Suppressor macrophage treated with lipopolysaccharide for 4 hours (primary cell): ENCODE data around the gene PLS1.
"Not testable (repeated sequence)": the region's sequence is repeated elsewhere in the genome, so short reads cannot be mapped to it uniquely, and the experiment has no call there.

Experiments
- DNase-seq: peaks from one replicate; pipeline ENCODE4 v3.0.0-alpha.2; 2020

Gene PLS1

DNA sequence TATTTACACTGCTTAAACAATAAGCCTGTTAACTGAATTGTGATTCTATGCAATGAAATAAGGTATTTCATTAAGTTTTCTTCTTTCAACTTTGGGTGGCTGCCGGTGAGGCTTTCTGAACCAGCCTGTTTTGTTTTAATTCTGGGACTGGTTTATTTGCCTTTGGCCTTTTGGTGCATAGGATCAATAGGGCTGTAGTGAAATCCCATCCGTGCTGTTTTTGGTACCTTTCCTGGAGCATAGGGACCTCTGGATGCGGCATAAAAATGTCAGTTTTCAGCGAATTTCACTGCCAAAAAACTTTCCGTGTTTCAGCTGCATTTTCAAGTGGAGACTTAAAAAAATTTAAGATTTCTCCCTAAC is 514 bp downstream of the PLS1 start:
- no peak for DNase-seq

DNA sequence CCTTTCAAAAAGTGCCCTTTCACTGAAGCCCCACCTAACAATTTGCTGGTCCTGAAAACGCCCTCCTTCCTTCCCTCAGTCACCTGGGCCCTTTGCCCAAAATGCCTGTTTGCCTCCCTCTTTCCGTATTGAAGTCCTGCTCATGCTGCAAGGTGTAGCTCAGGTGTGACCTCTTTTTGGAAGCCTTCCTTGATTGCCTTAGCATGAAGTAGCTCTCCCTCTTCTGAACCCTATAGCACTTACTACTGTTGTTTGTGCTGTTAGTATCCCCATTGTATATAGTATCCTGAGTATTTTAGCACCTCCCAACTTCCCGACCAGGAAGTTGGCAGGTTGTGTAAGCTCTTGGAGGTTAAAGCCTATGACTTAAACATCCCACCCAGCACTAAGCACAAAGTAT is 1.7 kb downstream of the PLS1 start:
- no peak for DNase-seq

DNA sequence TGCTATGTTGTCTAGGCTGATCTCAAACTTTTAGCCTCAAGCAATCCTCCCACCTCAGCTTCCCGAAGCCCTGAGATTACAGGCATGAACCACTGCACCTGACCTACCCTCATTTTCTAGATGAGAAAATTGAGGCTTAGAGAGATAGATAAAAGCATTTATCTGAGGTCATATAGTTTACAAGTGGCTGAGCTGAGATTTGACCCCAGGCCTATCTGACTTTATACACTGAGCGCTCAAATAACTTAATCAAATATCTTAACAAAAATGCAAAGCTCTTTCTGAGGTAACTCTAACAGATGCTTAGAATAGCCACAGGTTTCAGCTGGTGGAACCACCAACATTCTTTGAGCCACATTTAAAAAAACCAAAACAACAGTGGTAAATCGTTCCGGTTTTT is 5.5 kb downstream of the PLS1 start:
- no peak for DNase-seq

DNA sequence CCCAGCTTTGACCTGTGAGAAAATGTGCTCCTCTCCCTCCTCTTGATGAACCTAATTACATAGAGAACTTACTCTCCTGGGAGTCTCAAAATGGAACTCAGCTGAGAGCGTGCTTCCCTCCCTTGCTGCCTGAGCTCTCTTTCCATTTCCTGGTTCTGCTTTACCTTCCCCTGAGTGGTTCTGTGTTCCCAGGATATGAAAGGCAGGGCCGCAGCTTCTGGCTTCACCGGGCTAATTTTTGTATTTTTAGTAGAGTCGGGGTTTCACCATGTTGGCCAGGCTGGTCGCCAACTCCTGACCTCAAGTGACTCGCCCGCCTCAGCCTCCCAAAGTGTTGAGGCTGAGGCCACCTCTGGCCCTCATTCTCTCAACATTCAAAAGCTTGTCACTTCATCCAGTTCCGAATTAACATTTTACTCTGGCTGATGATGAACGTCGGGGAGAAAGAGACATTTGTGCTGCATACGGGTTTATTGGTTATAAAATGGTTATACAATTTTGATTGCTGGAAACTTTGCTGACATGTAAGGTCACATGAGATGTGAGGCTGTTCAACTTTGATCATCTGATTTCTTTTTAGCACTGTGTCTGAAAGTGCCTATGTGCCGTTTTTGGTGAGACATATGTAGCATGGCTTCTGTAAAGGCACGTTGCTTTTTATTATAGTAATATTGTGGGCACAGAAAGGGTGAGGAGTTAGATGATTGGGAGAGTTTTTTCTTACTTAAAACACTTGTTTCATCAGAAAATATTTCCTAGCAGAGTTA is 6.6 kb downstream of the PLS1 start:
- no peak for DNase-seq

DNA sequence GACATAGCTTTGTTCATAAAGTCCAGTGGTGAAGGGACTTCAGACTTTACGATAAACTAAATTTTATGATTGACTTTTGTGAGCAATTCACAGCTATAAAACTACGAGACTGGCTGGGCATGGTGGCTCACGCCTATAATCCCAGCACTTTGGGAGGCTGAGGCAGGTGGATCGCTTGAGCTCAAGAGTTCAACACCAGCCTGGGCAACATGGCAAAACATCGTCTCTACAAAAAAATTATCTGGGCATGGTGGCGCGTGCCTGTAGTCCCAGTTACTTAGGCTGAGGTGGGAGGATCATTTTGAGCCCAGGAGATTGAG is 7.2 kb downstream of the PLS1 start:
- not testable (repeated sequence) for DNase-seq

DNA sequence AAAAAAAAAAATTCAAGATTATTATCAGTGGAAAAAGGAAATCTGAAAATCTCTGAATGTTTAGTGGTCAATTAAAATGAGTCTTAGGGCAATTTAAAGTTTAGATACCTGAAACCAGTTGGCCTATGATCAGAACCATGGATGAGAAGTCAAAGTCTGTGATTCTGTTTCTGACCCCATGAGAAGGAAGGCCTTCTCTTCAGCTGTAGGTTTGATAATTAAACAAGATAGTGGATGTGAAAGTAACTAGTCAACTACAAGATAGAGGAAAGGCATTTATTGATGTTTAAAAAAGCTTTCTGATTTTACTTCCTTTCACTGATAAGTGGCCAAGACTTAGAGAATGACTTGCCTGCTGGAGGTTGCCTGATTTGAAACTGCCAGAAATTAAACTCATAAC is 8.7 kb downstream of the PLS1 start:
- DNase-seq = no peak

DNA sequence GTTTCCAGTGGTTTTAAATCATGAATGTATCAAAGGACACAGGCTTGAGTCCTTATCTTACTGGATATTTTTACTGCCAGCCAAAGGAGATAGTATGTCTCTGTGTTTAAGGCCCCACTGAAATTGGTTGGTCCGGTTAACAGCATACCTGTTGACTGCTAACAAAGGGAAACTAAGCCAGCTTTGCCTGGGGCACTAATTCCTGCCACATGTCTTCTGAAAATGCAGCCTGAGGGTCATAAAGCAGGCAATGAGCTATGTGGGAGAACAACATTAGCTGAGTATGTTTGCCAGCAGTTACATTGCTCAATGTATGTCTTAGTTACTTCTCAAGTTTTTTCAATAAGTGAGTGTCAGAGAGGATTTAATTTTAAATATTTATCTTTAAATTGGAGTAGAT is 12.4 kb downstream of the PLS1 start:
- DNase-seq = no peak

DNA sequence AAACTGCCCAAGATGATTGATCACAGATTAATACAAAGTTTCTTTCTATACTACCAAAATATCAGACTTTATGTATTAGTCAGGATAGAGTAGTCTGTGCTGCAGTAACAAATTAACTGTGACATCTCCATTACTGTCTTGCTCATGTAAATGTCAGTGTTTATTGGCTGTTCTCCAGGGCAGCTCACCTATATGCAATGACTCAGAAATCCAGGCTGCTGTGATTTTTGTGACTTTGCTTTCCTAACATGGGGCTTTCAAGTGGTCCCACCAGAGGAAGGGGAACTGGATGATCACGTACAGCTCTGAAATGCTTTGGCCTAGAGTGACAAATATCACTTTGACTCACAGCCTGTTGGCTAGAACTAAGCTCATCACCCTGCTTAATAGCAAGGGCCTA is 12.9 kb downstream of the PLS1 start:
- no peak for DNase-seq

DNA sequence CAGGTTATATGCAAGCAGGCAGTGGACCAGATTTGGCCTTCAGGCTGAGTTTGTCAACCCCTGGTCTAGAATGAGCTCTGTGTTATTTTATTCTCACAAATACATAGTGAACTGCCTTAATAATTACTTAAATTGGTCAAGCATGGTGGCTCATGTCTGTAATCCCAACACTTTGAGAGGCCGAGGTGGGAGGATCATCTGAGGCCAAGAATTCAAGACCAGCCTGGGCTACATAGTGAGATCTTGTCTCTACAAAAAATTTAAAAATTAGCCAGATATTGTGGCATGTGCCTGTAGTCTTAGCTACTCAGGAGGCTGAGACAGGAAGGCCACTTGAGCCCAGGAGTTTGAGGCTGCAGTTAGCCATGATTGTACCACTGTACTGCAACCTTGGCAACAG is 15.0 kb downstream of the PLS1 start:
- DNase-seq = no peak

DNA sequence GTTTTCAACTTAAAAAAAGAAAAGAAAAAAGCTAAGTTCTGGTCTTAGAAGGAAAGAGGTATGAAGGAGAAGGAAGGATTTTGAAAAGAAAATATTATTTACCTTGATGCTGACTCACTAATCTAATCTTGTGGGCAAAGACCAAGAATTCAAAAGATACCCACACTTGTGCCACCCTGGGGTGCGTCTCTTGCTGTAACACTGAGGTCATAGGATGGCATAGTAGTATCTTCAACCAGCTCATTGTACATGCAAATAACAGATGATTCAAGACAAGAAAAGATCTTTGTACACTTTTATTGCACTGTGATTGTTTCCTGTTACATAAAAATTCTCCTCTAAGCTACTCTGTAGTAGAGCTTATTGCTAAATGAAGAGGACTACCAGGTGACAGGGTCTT is 17.3 kb downstream of the PLS1 start:
- no peak for DNase-seq

DNA sequence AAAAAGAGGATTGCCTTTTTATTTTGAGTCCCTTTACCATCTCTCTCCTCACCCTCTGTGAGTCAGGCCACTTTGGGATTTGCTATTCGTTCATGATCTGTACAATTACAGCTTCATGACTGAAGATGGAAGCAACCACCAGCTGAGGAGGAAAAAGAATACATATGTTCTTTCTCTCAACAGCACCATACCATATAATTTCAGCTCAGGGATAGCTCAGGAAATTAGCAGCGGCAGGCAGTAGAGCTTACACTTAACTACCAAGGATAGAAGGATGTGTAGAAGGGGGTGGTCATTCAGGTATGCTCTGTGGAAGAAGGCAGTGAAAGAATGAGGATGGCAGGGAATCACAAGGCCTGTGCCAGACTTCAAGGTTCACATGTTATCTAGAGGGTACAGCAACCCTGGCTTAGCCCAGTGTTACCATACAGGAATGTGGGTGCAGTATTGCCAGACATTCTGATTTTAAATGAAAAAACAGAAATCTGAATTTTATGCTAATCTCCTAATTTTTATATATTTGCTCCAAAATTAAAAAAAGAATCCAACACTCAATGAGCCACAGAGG is 17.9 kb downstream of the PLS1 start:
- DNase-seq = no peak

DNA sequence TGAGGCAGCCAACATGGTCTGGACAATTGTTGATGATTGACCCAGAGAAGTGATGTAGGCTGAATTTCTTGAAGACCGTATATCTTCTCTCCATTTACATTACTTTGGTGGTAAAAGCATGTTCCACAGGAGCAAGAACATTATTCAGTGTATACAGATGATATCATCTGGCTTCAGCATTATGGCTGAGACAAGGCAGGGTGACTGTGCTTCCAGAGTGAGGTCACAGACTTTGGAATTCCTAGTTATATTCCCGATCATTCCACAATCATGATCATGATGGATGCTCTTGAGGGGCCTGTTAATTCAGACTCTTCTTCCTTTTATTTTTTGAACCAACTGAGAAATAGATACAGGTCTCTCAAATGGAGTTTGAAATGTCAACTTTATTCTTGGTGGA is 19.0 kb downstream of the PLS1 start:
- DNase-seq = no peak

DNA sequence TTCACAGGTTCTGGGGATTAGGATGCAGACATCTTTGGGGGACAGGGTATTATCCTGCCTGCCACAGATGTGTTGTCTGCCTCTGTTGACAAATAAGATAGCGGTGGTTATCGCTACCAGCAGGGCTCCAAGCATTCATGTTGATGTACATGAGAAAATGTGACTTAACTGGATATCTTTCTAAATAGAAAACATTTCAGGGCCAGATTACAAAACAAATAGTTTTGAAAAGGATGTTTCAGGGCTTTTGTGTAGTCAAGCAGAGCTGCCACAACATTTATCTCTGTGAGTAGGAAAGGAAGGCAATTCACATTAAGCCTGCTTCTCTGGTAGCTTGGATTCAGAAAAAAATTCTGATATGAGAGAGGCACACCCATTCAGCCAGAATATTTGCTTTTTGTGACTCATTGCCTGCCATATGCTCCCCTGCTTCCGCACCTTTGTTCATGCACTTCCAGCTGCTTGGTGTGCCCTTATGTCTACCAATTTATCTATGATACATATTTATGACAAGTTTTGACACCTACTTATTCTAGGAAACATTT is 22.8 kb downstream of the PLS1 start:
- no peak for DNase-seq

DNA sequence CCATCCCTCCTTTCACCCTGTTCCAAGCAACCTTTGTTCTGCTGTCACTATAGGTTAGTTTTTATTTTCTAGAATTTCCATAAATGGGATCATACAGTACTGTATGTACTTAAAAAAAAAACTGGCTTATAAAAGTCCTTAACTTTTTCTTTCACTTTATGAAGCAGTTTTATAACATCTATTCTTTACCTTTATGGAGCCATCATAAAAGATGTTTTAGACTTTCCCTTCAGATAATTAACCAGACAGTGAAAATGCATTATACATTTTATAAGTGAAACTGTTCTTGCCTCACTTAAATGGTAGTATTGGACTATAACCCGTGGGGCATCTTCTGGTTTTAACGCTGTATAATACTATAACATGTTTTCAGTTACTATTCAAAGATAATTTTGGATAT is 26.2 kb downstream of the PLS1 start:
- DNase-seq = no peak

DNA sequence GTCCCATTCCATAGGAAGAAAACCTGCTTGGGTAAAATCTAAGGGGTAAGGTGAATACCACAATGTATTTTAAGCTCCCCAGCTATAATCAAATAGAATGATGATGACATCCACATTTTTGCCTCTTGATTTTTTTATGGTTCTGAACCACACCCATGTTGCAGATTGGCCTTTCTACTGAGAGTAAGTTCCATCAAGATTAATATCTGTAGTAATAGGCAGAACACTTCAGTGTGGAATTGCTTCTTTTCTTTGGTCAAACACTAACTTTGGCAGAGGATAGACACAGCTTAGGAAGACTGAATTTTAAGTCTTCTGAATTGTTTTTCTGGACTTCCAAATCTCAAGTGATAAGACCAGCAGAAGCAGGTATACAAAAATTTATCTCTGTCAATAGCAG is 27.0 kb downstream of the PLS1 start:
- no peak for DNase-seq

DNA sequence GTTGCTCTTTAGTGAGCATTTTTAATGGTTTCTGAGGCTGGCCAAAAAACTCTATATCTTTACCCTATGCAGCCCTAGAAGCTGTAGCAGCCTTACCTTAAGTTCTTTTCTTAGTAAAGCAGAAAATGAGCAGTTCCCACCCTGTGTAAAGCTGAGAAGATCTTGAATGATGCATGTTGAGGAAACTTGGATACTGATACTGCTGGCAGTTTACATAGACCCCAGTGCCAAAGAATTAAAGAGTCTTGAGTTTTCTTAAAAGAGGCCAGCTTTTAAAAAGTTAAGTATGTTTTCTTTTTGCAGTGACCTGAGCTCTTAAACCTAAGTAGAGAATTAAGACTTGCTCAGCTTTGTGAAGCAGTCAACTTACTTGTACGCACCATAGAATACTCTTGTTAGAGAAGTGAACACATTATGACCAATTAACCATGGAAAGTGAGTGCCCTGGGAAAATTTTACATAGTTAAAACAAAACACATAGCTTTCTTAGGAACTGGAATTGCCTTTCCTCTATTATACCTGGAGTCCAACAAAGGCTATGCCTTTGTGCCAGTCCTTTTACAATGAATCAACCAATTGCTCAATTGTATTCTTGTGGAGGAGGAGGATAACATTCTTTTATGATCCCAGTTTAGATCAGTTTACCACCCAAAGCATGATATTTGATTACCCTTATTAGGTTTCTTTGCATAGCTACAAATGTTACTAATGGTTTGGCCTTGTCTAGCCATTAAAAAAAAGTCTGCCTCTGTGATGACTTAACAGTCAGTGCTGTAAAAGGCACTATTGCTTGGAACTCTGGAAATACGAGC is 28.4 kb downstream of the PLS1 start:
- no peak for DNase-seq

DNA sequence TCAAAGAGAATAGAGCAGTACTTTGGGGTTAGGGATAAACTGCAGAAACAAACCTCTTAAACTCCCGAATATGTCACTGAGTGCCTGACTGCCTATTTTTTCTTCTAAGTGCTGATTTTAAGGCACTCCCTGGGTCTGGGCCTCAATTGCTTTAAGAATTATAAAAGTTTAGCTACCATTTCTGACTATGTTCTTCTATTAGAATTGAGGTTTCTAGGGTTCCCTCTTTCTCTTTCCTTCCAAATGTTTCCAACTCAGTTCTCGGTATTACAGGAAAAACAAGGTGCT is 28.9 kb downstream of the PLS1 start:
- DNase-seq = no peak

DNA sequence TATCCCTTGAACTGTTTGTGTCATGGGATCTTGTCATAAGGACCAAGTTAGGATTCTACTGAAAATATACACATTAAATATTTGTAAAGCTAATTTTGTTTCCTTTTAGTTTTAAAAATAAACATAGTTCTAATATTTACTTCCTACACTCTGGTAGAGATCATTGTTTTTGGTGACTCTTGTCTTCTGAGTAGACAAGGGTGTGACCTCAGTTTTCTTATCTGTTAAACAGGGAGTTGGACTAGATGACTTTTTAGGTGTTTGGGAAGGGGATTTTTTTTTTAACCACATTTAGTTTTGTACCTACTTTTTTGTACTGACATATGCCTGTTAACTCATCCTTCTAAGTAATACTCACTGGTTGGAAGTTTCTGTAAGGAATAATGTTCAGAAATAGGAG is 30.8 kb downstream of the PLS1 start:
- DNase-seq = no peak

DNA sequence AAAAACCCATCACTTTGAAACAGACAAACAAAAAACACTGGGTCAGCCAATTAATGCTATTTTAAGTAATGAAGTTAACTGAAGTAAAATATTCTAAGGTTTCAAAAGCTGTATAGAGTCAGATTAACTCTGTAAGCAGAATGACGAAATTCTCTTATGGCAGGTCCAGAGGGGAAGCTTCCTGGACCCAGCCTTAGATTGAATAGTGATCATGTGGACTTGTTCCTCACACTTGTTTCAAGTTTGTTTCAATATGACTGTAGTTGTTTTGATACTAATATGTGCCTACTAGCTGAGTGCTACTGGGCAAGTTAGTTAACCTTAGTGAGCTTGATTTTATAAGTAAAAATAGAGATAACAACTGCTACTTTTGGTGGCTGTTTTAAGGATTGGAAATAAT is 32.6 kb downstream of the PLS1 start:
- DNase-seq = peak; percentile 81

DNA sequence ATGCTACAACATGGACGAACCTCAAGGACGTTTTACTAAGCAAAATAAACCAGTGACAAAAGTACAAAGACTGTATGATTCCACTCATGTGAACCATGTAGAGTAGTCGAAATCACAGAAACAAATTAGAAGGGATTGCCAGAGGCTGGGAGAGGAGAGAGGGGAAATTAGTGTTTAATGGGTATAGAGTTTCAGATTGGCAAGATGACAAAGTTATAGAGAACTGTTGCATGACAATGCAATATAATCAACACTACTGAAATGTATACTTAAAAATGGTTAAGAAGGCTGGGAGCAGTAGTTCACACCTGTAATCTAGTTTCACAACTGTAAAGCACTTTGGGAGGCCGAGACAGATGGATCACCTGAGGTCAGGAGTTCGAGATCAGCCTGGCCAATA is 36.9 kb downstream of the PLS1 start:
- DNase-seq = no peak

DNA sequence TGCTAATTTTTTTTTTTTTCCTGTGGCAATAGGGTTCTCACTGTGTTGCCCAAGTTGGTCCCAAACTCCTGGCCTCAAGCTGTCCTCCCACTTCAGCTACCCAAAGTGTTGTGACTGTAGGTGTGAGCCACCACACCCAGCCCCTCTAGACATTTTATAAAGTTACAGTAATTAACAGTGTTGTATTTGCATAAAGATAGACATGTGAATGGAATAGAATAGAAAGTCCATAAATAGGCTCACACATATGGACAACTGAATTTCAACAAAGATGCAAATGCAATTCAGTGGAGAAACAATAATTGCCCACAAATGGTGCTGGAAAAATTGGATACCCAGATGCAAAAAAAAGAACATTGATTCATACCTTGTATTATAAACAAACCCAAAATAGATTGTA is 39.9 kb downstream of the PLS1 start:
- DNase-seq = no peak

DNA sequence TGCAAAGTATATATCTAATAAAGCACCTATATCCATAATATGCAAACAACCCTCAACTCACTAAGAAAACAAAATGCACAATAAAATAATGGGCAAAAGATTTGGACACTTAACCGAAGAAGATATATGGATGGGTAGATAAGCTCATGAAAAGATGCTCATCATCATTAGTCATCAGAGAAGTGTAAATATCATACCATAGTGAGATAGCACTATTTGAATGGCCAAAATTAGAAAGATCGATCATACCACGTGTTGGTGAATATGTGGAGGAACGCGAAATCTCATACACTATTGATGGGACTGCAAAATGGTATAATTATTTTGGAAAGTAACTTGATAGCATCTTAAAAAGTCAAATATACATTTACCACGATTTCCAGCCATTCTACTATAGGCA is 40.5 kb downstream of the PLS1 start:
- DNase-seq = no peak

DNA sequence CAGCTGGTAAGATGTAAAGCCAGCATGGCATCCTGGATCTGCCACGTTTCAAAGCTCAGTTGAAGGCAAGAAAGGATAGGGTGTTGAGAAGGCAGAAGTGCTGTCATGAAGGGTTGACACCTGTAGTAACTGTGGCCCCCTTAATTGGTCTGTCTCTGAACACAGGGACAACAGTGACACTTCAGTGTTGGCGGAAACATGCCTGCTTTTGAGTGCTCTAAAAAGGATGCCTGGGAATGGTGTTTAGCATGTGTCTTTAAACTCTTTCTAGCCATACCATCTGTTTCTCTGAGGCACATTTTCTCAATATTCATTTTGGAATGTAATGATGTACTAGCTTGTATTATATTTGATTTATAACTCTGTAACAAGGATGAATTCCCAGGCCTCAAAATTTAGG is 42.1 kb downstream of the PLS1 start:
- DNase-seq = no peak

DNA sequence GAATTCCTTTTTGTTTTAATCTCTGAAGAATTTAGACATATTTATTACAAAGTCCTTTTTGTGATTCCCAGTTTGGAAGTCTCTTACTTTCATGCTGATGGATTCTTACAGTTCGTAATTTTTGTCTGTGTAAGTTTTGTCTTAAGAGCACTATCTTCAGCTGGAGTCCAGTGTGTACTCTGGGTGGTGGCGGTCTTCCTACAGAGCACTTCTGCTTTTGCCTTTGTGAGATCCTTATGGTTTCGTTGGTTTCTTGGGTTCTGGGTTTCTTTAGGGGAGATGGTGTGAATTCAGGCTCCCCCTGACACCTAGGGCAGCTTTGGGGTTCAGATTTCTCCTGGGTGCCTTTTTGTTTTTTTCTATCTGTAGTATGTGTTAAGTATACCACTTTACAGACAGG is 45.3 kb downstream of the PLS1 start:
- DNase-seq = no peak

DNA sequence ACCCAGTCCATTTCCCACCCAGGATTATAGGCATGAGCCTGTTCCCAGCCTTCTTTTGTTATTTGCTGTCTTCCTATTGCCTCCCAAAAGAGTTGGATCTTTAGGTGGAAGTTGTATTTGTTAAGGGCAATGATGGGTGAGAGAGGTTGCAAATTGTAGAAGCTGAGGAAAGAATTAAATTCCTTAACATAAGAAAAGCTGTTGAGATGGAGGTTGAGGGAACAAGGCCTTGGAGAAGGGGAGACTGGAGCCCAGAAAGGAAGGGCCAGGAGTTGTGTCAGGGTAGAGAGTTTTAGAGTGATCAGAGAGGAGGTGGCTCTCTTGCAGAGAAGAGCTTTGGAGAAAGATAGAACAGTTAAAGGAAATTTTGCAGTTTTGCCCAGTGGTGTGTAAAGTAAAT is 46.8 kb downstream of the PLS1 start:
- no peak for DNase-seq
